T-helper 2 cell treated with Interferon-gamma antibody and Interleukin-4, amounts not matched to agents 5 μg/mL and 100 μg/mL, for 36 hours (primary cell): ENCODE measurements around the gene HNRNPF.

Experiments
- DNase-seq: peaks from one replicate; pipeline ENCODE4 v3.0.0; 2021; ENCODE audit warnings: low spot score
- H3K27ac Mint-ChIP-seq: one replicate; pipeline ENCODE4 v1.8.0; 2021; ENCODE audit warnings: mild to moderate bottlenecking, mixed read lengths
- H3K27me3 Mint-ChIP-seq: one replicate; pipeline ENCODE4 v1.8.0; 2021; ENCODE audit warnings: low read depth, mixed read lengths
- H3K36me3 Mint-ChIP-seq: one replicate; pipeline ENCODE4 v1.8.0; 2021; ENCODE audit warnings: low read depth, mixed read lengths
- H3K4me1 Mint-ChIP-seq: one replicate; pipeline ENCODE4 v1.8.0; 2021; ENCODE audit warnings: low read depth, mixed read lengths
- H3K4me3 Mint-ChIP-seq: one replicate; pipeline ENCODE4 v1.8.0; 2022; ENCODE audit warnings: mild to moderate bottlenecking, moderate library complexity, mixed read lengths
- H3K9me3 Mint-ChIP-seq: one replicate; pipeline ENCODE4 v1.8.0; 2021; ENCODE audit warnings: mixed read lengths

The HNRNPF gene

DNA sequence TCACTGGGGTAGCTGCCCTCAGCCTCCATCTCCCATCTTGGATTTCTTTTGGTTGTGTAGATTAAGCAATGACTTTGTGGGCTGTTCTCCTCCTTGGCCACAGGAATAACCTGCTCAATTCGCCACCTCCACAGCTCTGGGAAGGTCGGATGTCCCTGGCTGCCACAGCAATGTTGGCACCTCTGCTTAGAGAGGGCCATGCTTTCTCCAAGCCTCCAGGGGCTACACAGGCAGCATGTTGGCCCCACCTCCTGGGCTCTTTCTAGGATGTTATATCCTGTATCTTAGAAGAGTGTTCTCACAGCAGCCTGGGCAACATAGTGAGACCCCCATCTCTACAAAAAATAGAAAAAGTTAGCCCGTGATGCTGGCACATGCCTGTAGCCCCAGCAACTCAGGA lies 72.9 kb downstream of the HNRNPF start:
- H3K27me3 Mint-ChIP-seq, result peaks cover 13% of the 10 kb centered on the region
- peaks cover 1% of the 10 kb centered on the region for H3K36me3 Mint-ChIP-seq
- H3K9me3 Mint-ChIP-seq, result peaks cover 3% of the 10 kb centered on the region
- peaks cover 32% of the 10 kb centered on the region for H3K4me1 Mint-ChIP-seq
- no peak overlapping the region for H3K4me3 Mint-ChIP-seq
- H3K27ac Mint-ChIP-seq, result no peak overlapping the region
- no peak for DNase-seq
